HEK293T (cell line): ENCODE data around the gene PTPRM.

ENCODE experiments used
- FOXA1 ChIP-seq: fragments of 450-650 bp; IDR thresholded peaks from 2 replicates; pipeline ENCODE4 v1.6.1; 2016; ENCODE audit warnings: mild to moderate bottlenecking
- TARDBP ChIP-seq: fragments of 450-650 bp; IDR thresholded peaks from 2 replicates; pipeline ENCODE4 v1.6.1; 2016

GRCh38 chr18:8427339-8427738, 860.2 kb downstream of the PTPRM start:
- TF ChIP-seq TARDBP, result no peak
- no peak for TF ChIP-seq FOXA1
